ENCODE results near the gene DGKI. TPM values are rescaled to one million over a fixed set of nuclear protein-coding genes. Genes with fewer than 3 reads are reported as not detected.

Gene DGKI
- total RNA-seq, 1 experiment from 2014 or later, result 0.39 TPM

GRCh38 chr7:137579913-137580640 is 266.7 kb downstream of the DGKI start:
- H3K9me3 ChIP-seq (ENCODE audit: low read depth, low read length, poor library complexity, severe bottlenecking), result no peaks in the 10 kb centered on the region
- DNase-seq (ENCODE audit: low spot score), result peak; percentile 67
- no peaks in the 10 kb centered on the region for H3K4me1 ChIP-seq (ENCODE audit: insufficient read depth, low read length, poor library complexity, severe bottlenecking)
- BruUV-seq (replicated peaks), result no TSS peak
- no peaks in the 10 kb centered on the region for H3K27me3 ChIP-seq (replicated peaks; ENCODE audit: insufficient read depth, low read depth, low read length, poor library complexity)
- ChIA-PET CTCF (interaction anchor here (1.4 kb wide), 1 partner anchor 13 kb away, joined by 3 read pairs; no protein-coding TSS in a partner anchor), POLR2A (ENCODE audit: low non-redundant PET) (no interaction called here)
- intact Hi-C loops (cut with micrococcal nuclease; ENCODE audit: unreplicated experiment), result no loop called here
- H3K36me3 ChIP-seq (ENCODE audit: insufficient read depth, low read length, poor library complexity, severe bottlenecking), result no peaks in the 10 kb centered on the region
- TF ChIP-seq CTCF (conservative IDR thresholded peaks at IDR 0.05; ENCODE audit: low read depth, low read length), result no peak
- TF ChIP-seq EZH2 (IDR thresholded peaks at IDR 0.05; ENCODE audit: borderline replicate concordance, low read depth, low read length, poor library complexity, severe bottlenecking), result no peak
- H3K27ac ChIP-seq (ENCODE audit: low read depth, low read length, poor library complexity, severe bottlenecking), result no peak overlapping the region
- H3K4me3 ChIP-seq (ENCODE audit: low read depth, low read length, poor library complexity, severe bottlenecking), result no peak overlapping the region

GRCh38 chr7:137578541-137578940 is 268.2 kb downstream of the DGKI start:
- TF ChIP-seq EZH2 (IDR thresholded peaks at IDR 0.05; ENCODE audit: borderline replicate concordance, low read depth, low read length, poor library complexity, severe bottlenecking) (no peak), CTCF (conservative IDR thresholded peaks at IDR 0.05; ENCODE audit: low read depth, low read length) (no peak)
- intact Hi-C loops (cut with micrococcal nuclease; ENCODE audit: unreplicated experiment), result no loop called here
- H3K36me3 ChIP-seq (ENCODE audit: insufficient read depth, low read length, poor library complexity, severe bottlenecking), result no peaks in the 10 kb centered on the region
- no peak overlapping the region for H3K27ac ChIP-seq (ENCODE audit: low read depth, low read length, poor library complexity, severe bottlenecking)
- no TSS peak for BruUV-seq (replicated peaks)
- H3K4me3 ChIP-seq (ENCODE audit: low read depth, low read length, poor library complexity, severe bottlenecking), result no peak overlapping the region
- no peaks in the 10 kb centered on the region for H3K4me1 ChIP-seq (ENCODE audit: insufficient read depth, low read length, poor library complexity, severe bottlenecking)
- H3K9me3 ChIP-seq (ENCODE audit: low read depth, low read length, poor library complexity, severe bottlenecking), result no peaks in the 10 kb centered on the region
- CTCF ChIA-PET, result no interaction called here
- POLR2A ChIA-PET (ENCODE audit: low non-redundant PET), result no interaction called here
- no peak for DNase-seq (ENCODE audit: low spot score)
- no peaks in the 10 kb centered on the region for H3K27me3 ChIP-seq (replicated peaks; ENCODE audit: insufficient read depth, low read depth, low read length, poor library complexity)

- no peak for TF ChIP-seq EZH2 (IDR thresholded peaks at IDR 0.05; ENCODE audit: borderline replicate concordance, low read depth, low read length, poor library complexity, severe bottlenecking)
- no peak for TF ChIP-seq CTCF (conservative IDR thresholded peaks at IDR 0.05; ENCODE audit: low read depth, low read length)
- H3K9me3 ChIP-seq (ENCODE audit: low read depth, low read length, poor library complexity, severe bottlenecking), result no peaks in the 10 kb centered on the region
- no peaks in the 10 kb centered on the region for H3K36me3 ChIP-seq (ENCODE audit: insufficient read depth, low read length, poor library complexity, severe bottlenecking)
- H3K27me3 ChIP-seq (replicated peaks; ENCODE audit: insufficient read depth, low read depth, low read length, poor library complexity), result no peaks in the 10 kb centered on the region
- H3K27ac ChIP-seq (ENCODE audit: low read depth, low read length, poor library complexity, severe bottlenecking), result no peak overlapping the region
- no peaks in the 10 kb centered on the region for H3K4me1 ChIP-seq (ENCODE audit: insufficient read depth, low read length, poor library complexity, severe bottlenecking)
- ChIA-PET CTCF (no interaction called here), POLR2A (ENCODE audit: low non-redundant PET) (no interaction called here)
- BruUV-seq (replicated peaks), result no TSS peak
- no peak for DNase-seq (ENCODE audit: low spot score)
- H3K4me3 ChIP-seq (ENCODE audit: low read depth, low read length, poor library complexity, severe bottlenecking), result no peak overlapping the region
- intact Hi-C loops (cut with micrococcal nuclease; ENCODE audit: unreplicated experiment), result no loop called here
These were observed 269.6 kb downstream of the DGKI start for GRCh38 chr7:137577184-137577583.
